LNCaP clone FGC (cell line): ENCODE measurements around the gene PNO1.
"Not testable (repeated sequence)": the region's sequence is repeated elsewhere in the genome, so short reads cannot be mapped to it uniquely, and the experiment has no call there.

Experiments
- DNase-seq: peaks from one replicate; pipeline ENCODE4 v3.0.0-alpha.2; 2011; ENCODE audit warnings: low read depth
- H3K4me3 ChIP-seq: 2 replicates; pipeline ENCODE4 v1.5.1; 2011; ENCODE audit warnings: mild to moderate bottlenecking, low read depth, low read length, control low read depth
- TF ChIP-seq, protein P1 (sequence below): IDR thresholded peaks from 2 replicates; pipeline ENCODE4 v1.5.1; 2012; ENCODE audit warnings: mild to moderate bottlenecking; ENCODE audit not compliant: control insufficient read depth, insufficient read depth; ENCODE audit errors: extremely low read depth

The PNO1 gene

DNA sequence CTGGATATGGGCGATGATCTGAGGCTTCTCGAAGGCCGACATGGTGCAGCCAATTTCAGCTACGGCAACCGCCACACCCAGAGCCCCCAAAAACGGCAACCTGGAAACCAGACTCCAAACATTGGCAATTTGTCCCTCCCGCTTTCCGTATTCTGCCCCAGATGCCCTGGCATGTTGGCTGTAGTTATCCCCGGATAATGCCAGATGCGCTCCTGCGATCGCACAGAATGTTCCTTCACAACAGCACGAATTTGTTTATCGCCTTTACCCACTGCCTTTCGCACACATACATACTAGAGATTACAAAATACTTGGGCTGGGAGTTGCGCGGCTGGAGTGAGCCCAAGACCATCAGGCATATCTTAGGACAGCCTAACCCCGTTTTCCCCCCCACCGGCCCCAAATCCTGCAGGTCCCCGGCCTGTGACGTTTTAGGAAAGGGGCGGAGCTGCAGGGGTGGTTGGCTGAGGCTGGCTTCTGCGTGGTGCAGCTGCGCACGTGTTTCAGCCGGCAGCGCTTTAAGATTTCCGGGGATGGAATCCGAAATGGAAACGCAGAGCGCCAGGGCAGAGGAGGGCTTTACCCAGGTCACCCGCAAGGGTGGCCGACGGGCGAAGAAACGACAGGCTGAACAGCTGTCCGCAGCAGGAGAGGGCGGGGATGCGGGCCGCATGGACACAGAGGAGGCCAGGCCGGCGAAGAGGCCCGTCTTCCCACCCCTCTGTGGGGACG is at the start of gene PNO1:
TSS of gene PNO1 (plus strand) at position 487 of the 732 bp plus-strand sequence. CDS start at position 534, 47 bp downstream.
- TF ChIP-seq, protein P1, sequence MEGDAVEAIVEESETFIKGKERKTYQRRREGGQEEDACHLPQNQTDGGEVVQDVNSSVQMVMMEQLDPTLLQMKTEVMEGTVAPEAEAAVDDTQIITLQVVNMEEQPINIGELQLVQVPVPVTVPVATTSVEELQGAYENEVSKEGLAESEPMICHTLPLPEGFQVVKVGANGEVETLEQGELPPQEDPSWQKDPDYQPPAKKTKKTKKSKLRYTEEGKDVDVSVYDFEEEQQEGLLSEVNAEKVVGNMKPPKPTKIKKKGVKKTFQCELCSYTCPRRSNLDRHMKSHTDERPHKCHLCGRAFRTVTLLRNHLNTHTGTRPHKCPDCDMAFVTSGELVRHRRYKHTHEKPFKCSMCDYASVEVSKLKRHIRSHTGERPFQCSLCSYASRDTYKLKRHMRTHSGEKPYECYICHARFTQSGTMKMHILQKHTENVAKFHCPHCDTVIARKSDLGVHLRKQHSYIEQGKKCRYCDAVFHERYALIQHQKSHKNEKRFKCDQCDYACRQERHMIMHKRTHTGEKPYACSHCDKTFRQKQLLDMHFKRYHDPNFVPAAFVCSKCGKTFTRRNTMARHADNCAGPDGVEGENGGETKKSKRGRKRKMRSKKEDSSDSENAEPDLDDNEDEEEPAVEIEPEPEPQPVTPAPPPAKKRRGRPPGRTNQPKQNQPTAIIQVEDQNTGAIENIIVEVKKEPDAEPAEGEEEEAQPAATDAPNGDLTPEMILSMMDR: no peak
- DNase-seq: peak; percentile 69
- peak within 1 kb of the TSS; percentile 84 for H3K4me3 ChIP-seq

GRCh38 chr2:68108120-68108519 is 49.6 kb upstream of the PNO1 start:
- DNase-seq: no peak
- no peak overlapping the region for H3K4me3 ChIP-seq
- TF ChIP-seq, protein P1: no peak

DNA sequence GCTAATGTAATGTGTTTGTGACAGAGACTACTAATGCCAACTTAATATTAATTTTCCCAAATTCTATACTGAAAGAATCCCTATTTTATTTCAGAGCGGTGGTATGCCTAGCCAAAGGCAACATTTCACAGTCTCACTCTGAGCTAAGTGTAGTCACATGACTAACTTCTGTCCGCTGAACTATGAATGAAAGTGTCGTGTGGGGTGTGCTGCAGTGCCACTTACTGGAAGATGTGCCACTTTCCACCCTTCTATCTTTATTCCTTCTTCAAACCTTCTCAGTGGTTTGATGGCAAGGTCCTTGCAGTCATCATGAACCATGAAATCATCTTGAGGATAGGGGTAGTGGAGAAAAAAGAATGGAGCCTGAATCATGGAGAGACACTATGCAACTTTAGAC is 47.6 kb upstream of the PNO1 start:
- TF ChIP-seq, protein P1: no peak
- DNase-seq: no peak
- no peak overlapping the region for H3K4me3 ChIP-seq

- H3K4me3 ChIP-seq: no peak overlapping the region
Measured at GRCh38 chr2:68115965-68116364, 41.7 kb upstream of the PNO1 start.

DNA sequence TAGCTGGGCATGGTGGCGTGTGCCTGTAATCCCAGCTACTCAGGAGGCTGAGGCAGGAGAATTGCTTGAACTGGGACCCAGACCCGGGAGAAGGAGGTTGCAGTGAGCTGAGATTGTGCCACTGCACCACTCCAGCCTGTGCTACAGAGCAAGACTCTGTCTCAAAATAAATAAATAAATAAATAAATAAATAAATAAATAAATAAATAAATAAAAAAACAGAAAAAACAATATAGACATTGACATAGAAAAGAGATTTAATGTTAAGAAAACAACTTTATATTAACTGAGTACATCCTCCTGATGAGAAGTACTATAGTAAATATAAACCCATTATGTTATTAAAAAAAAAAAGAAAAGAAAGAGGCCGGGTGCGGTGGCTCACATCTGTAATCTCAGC is 39.8 kb upstream of the PNO1 start:
- H3K4me3 ChIP-seq, DNase-seq: not testable (repeated sequence)

More at GRCh38 chr2:68115965-68116364, 41.7 kb upstream of the PNO1 start:
- TF ChIP-seq, protein P1: no peak
- no peak for DNase-seq

GRCh38 chr2:68118816-68119215 is 38.9 kb upstream of the PNO1 start:
- no peak for DNase-seq
- no peak overlapping the region for H3K4me3 ChIP-seq
- TF ChIP-seq, protein P1: no peak

GRCh38 chr2:68119504-68119903 is 38.2 kb upstream of the PNO1 start:
- no peak for DNase-seq
- TF ChIP-seq, protein P1: no peak

More at GRCh38 chr2:68119504-68119903, 38.2 kb upstream of the PNO1 start:
- no peak overlapping the region for H3K4me3 ChIP-seq
